ENCODE measurements around the gene RACK1.

- TF ChIP-seq CREB1 (IDR thresholded peaks at IDR 0.05; ENCODE audit: low read depth): no peak
- no peak for TF ChIP-seq EP300 (IDR thresholded peaks at IDR 0.05; ENCODE audit: borderline replicate concordance)
- TF ChIP-seq REST (IDR thresholded peaks at IDR 0.05; ENCODE audit: low read depth): no peak
- no peak for TF ChIP-seq TEAD4 (IDR thresholded peaks at IDR 0.05)
Measured at GRCh38 chr5:181230551-181230950, 13.2 kb downstream of the RACK1 start.
